ENCODE measurements around the gene SARM1. TPM values are rescaled to one million over a fixed set of nuclear protein-coding genes. Genes with fewer than 3 reads are reported as not detected.

SARM1 gene
- total RNA-seq, 2 donors from 2014 or later: 30.1 to 33.7 TPM

DNA sequence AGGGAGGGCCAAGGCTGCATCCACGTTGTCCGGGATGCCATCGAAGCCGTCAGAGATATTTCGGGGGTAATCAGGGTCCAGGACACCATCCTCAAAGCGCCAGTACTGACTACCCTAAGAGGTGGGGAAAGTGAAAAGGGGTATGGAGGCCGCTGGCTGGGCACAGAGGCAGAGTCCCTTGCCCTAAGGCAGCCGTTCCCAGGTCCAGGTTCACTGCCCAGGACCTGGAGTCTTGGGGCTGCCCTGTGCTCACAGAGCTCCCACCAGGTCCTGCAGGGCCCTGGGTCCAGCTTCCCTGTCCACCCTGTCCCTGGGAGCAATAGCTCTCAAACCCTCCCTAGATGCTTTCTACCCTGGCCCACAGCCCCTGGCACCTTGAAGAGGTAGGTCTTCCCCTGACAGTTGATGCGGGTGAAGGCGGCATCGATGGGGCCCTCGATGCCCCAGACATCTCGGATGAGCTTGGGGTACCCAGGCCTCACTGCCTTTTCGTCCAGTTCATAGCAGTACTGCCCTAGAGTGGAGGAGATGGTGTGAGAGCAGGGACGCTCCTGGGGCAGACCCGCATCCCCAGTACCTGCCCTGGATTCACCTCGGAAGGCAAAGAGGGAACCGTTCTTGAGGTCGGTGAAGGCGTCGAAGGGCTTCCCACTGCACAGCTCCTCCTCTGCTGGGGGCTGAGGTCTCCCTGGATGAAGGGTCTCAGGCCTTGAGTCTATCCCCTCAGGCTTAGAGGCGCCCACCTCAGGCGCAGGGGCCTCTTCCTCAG lies 2.4 kb upstream of the SARM1 start:
- Mint-ChIP-seq H3K27me3 (no peaks in the 10 kb centered on the region), H3K27ac (no peak overlapping the region), H3K4me1 (peaks cover 7% of the 10 kb centered on the region), H3K4me3 (no peak overlapping the region), H3K9me3 (no peaks in the 10 kb centered on the region), H3K36me3 (ENCODE audit: low read depth) (peaks cover 16% of the 10 kb centered on the region)
- ATAC-seq (replicated peaks): no peak

- H3K27me3 Mint-ChIP-seq: no peaks in the 10 kb centered on the region
- peaks cover 19% of the 10 kb centered on the region for H3K36me3 Mint-ChIP-seq (ENCODE audit: low read depth)
- no peaks in the 10 kb centered on the region for H3K9me3 Mint-ChIP-seq
- H3K4me3 Mint-ChIP-seq: no peak overlapping the region
- H3K4me1 Mint-ChIP-seq: peaks cover 7% of the 10 kb centered on the region
- no peak overlapping the region for H3K27ac Mint-ChIP-seq
- no peak for ATAC-seq (replicated peaks)
These were observed 1.8 kb upstream of the SARM1 start for GRCh38 chr17:28369684-28370034.

GRCh38 chr17:28370035-28370743 lies 1.3 kb upstream of the SARM1 start, which contains the start of gene VTN:
TSS of gene VTN (minus strand) at chr17:28370307. CDS start at chr17:28370203, 104 bp downstream.
- Mint-ChIP-seq H3K27me3 (no peaks in the 10 kb centered on the region), H3K36me3 (ENCODE audit: low read depth) (peaks cover 25% of the 10 kb centered on the region), H3K27ac (peak within 1 kb of the TSS; percentile 97), H3K4me1 (peaks cover 7% of the 10 kb centered on the region), H3K9me3 (no peaks in the 10 kb centered on the region), H3K4me3 (peak within 1 kb of the TSS; percentile 90)
- no peak for ATAC-seq (replicated peaks)

DNA sequence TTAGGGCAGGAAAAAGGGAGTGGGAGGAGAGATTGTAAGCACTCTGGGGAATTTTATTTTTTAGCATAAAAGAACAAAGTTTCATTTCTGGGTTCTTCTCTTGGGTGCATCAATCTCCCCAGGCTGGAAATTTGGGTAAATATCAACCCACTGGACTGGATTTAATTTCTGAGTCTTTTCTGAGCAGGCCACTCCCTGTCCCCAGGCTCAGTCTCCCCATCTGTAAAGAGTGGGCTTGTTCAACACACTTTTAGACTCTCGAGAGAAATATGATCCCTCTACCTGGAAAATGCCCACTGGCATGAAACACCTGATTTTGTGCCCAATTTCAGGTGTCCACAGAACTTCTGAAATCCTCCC lies 770 bp upstream of the SARM1 start:
- peaks cover 26% of the 10 kb centered on the region for H3K36me3 Mint-ChIP-seq (ENCODE audit: low read depth)
- no peak for ATAC-seq (replicated peaks)
- H3K4me1 Mint-ChIP-seq: peaks cover 7% of the 10 kb centered on the region
- H3K27ac Mint-ChIP-seq: peak overlapping the region; percentile 97
- peak overlapping the region; percentile 90 for H3K4me3 Mint-ChIP-seq
- no peaks in the 10 kb centered on the region for H3K9me3 Mint-ChIP-seq
- H3K27me3 Mint-ChIP-seq: no peaks in the 10 kb centered on the region

DNA sequence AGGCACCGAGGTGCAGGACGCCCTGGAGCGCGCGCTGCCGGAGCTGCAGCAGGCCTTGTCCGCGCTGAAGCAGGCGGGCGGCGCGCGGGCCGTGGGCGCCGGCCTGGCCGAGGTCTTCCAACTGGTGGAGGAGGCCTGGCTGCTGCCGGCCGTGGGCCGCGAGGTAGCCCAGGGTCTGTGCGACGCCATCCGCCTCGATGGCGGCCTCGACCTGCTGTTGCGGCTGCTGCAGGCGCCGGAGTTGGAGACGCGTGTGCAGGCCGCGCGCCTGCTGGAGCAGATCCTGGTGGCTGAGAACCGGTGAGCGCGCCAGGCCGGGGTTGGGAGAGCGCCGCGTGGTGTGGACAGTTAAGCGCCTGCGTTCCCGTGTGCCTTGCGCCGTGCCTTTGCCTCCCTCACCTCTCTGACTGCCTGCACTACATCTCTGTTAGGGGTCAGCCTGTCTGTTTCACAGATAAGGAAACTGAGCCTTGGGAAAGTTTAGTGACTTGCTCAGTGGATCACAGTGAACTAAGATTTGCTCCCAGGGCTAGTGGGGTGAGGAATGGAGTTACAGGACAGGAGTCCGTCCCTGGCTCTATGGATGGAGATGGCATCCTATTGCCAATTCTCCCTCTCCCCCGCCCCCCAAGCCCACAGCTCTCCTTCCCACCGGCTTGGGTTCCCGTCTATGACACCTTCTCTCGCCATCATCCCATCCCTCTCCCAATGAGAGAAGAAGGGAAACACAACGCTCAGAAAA lies 880 bp downstream of the SARM1 start:
- peak overlapping the region; percentile 97 for H3K27ac Mint-ChIP-seq
- peak; percentile 14 for ATAC-seq (replicated peaks)
- H3K4me3 Mint-ChIP-seq: peak overlapping the region; percentile 90
- H3K36me3 Mint-ChIP-seq (ENCODE audit: low read depth): peaks cover 26% of the 10 kb centered on the region
- no peaks in the 10 kb centered on the region for H3K27me3 Mint-ChIP-seq
- H3K4me1 Mint-ChIP-seq: peaks cover 7% of the 10 kb centered on the region
- H3K9me3 Mint-ChIP-seq: no peaks in the 10 kb centered on the region

- peak overlapping the region; percentile 97 for H3K27ac Mint-ChIP-seq
- peaks cover 26% of the 10 kb centered on the region for H3K36me3 Mint-ChIP-seq (ENCODE audit: low read depth)
- no peaks in the 10 kb centered on the region for H3K27me3 Mint-ChIP-seq
- no peak for ATAC-seq (replicated peaks)
- peak overlapping the region; percentile 90 for H3K4me3 Mint-ChIP-seq
- peaks cover 7% of the 10 kb centered on the region for H3K4me1 Mint-ChIP-seq
- H3K9me3 Mint-ChIP-seq: no peaks in the 10 kb centered on the region
These were observed 1.4 kb downstream of the SARM1 start for GRCh38 chr17:28372945-28373274.

- Mint-ChIP-seq H3K4me1 (peaks cover 17% of the 10 kb centered on the region), H3K36me3 (ENCODE audit: low read depth) (peaks cover 17% of the 10 kb centered on the region), H3K27me3 (no peaks in the 10 kb centered on the region), H3K9me3 (no peaks in the 10 kb centered on the region), H3K27ac (no peak overlapping the region), H3K4me3 (no peak overlapping the region)
- no peak for ATAC-seq (replicated peaks)
These were observed 8.6 kb downstream of the SARM1 start for GRCh38 chr17:28379814-28380801.

DNA sequence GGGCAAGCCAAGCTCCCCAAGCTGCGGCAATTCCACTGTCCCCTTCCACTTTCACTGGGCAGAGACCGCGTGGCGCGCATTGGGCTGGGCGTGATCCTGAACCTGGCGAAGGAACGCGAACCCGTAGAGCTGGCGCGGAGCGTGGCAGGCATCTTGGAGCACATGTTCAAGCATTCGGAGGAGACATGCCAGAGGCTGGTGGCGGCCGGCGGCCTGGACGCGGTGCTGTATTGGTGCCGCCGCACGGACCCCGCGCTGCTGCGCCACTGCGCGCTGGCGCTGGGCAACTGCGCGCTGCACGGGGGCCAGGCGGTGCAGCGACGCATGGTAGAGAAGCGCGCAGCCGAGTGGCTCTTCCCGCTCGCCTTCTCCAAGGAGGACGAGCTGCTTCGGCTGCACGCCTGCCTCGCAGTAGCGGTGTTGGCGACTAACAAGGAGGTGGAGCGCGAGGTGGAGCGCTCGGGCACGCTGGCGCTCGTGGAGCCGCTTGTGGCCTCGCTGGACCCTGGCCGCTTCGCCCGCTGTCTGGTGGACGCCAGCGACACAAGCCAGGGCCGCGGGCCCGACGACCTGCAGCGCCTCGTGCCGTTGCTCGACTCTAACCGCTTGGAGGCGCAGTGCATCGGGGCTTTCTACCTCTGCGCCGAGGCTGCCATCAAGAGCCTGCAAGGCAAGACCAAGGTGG lies 9.8 kb downstream of the SARM1 start:
- Mint-ChIP-seq H3K27me3 (no peaks in the 10 kb centered on the region), H3K4me3 (no peak overlapping the region), H3K36me3 (ENCODE audit: low read depth) (peaks cover 15% of the 10 kb centered on the region), H3K9me3 (no peaks in the 10 kb centered on the region), H3K4me1 (peaks cover 21% of the 10 kb centered on the region), H3K27ac (no peak overlapping the region)
- ATAC-seq (replicated peaks): no peak

DNA sequence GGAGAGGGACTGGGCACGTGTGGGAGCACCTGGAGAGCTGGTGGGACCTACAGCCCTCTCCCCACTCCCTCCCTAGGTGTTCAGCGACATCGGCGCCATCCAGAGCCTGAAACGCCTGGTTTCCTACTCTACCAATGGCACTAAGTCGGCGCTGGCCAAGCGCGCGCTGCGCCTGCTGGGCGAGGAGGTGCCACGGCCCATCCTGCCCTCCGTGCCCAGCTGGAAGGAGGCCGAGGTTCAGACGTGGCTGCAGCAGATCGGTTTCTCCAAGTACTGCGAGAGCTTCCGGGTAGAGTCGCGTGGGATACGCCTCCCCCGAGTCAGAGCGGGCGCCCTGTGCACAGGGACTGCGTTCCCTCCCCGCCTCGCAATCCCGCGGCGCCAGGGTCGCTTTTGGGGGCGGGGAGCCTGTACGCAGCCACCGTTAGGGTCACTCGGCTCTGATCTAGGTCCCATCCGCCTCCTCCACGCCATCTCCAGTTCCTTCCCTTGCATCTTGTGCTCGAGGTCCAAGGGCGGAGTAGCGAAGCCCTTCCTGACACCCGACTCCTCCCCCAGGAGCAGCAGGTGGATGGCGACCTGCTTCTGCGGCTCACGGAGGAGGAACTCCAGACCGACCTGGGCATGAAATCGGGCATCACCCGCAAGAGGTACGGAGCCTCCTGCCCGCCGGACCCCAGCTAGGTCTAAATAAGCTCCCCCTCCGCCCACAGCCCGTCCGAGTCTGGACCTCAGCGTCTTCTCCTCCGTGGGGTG lies 13.0 kb downstream of the SARM1 start:
- Mint-ChIP-seq H3K27ac (peak overlapping the region; percentile 69), H3K4me1 (peaks cover 23% of the 10 kb centered on the region), H3K27me3 (no peaks in the 10 kb centered on the region), H3K36me3 (ENCODE audit: low read depth) (peaks cover 38% of the 10 kb centered on the region), H3K9me3 (no peaks in the 10 kb centered on the region), H3K4me3 (peak overlapping the region; percentile 94)
- ATAC-seq (replicated peaks): peak; percentile 92

- Mint-ChIP-seq H3K27ac (peak overlapping the region; percentile 69), H3K36me3 (ENCODE audit: low read depth) (peaks cover 44% of the 10 kb centered on the region), H3K4me1 (peaks cover 23% of the 10 kb centered on the region), H3K27me3 (no peaks in the 10 kb centered on the region), H3K4me3 (peak overlapping the region; percentile 94), H3K9me3 (no peaks in the 10 kb centered on the region)
- peak; percentile 48 for ATAC-seq (replicated peaks)
These were observed 13.5 kb downstream of the SARM1 start for GRCh38 chr17:28385037-28385400.

DNA sequence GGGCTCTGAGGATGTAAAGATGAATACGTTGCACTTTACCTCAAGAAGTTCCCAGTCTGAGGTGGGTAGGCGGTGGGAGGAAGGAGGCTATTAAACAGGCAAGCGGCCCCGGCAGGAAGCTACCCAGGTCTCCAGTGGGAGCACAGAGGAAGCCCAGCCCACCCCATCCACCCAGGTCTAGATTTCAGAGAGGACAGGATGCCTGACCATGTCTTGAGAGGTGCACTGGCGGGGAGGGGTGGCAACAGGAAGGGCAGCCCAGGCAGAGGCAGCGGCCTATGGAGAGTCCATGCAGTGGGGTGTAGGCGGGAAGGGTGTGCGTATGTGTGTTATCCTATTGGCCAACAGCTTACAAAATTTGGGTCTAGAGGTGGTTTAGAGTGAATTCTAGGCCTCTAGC lies 13.9 kb downstream of the SARM1 start:
- no peaks in the 10 kb centered on the region for H3K9me3 Mint-ChIP-seq
- peak overlapping the region; percentile 94 for H3K4me3 Mint-ChIP-seq

DNA sequence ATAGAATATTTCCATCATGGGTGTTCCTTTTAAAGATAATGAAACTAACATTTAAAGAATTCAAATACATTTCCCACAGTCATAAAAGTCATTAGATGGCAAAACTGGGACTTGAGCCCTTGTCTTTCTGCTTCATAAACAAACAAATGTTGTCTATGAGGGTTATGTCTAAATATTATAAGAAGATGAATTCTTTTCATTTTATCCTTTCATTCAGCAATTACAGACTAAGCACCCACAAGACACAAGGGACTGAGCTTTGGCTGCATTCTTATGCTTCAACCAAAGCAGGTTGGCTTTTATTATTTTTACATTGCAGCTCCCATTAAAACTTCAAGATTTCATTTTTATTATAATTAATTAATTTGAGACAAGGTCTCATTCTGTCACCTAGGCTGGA lies 14.9 kb downstream of the SARM1 start:
- peaks cover 58% of the 10 kb centered on the region for H3K36me3 Mint-ChIP-seq (ENCODE audit: low read depth)
- no peak overlapping the region for H3K27ac Mint-ChIP-seq
- no peaks in the 10 kb centered on the region for H3K27me3 Mint-ChIP-seq

More for the DNA sequence above, 13.9 kb downstream of the SARM1 start:
- H3K27me3 Mint-ChIP-seq: no peaks in the 10 kb centered on the region
- peak overlapping the region; percentile 69 for H3K27ac Mint-ChIP-seq
- peaks cover 19% of the 10 kb centered on the region for H3K4me1 Mint-ChIP-seq
- peaks cover 48% of the 10 kb centered on the region for H3K36me3 Mint-ChIP-seq (ENCODE audit: low read depth)
- ATAC-seq (replicated peaks): peak; percentile 61

DNA sequence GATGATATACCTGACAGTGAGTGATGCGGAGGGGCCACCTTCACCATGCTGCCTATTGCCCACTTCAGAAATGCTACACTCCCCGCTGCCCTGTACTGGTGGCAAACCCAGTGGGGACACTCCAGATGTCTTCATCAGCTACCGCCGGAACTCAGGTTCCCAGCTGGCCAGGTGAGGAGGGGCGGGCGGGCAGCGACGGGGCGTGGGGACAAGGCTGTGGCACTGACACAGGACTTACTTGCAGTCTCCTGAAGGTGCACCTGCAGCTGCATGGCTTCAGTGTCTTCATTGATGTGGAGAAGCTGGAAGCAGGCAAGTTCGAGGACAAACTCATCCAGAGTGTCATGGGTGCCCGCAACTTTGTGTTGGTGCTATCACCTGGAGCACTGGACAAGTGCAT lies 16.6 kb downstream of the SARM1 start:
- Mint-ChIP-seq H3K4me3 (no peak overlapping the region), H3K27me3 (no peaks in the 10 kb centered on the region), H3K4me1 (peaks cover 17% of the 10 kb centered on the region), H3K9me3 (no peaks in the 10 kb centered on the region), H3K27ac (no peak overlapping the region), H3K36me3 (ENCODE audit: low read depth) (peaks cover 57% of the 10 kb centered on the region)
- no peak for ATAC-seq (replicated peaks)

More for the DNA sequence above, 14.9 kb downstream of the SARM1 start:
- no peak overlapping the region for H3K4me3 Mint-ChIP-seq
- no peaks in the 10 kb centered on the region for H3K9me3 Mint-ChIP-seq
- ATAC-seq (replicated peaks): no peak
- peaks cover 17% of the 10 kb centered on the region for H3K4me1 Mint-ChIP-seq

Measured in activated T-helper 17 cell treated with anti-CD3 and anti-CD28 coated beads, Interleukin-2, amount 50 U/mL, for 72 hours (primary cell).